ENCODE measurements around the gene BCL2A1.
"Not testable (repeated sequence)": the region's sequence is repeated elsewhere in the genome, so short reads cannot be mapped to it uniquely, and the experiment has no call there.

BCL2A1 gene

DNA sequence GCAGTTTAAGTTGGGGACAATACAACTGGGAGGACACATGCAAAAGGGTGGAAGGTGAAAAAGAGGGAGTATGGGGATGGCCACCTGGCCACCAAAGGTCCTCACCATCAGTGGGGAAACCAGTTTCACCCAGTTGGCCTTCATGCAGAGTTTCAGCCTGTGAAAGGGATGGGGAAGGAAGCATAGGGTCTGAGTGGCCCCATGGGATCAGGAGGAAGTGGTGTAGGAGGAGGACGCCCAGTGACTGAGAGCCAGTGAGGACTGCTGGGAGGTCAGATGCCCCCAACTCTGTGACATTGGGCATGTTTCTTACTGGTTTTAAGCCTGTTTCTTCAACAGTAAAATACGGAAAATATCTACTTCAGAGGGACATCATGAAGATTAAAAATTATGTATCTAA lies 16.3 kb downstream of the BCL2A1 start:
- no peaks in the 10 kb centered on the region for H3K27me3 Mint-ChIP-seq
- peaks cover 39% of the 10 kb centered on the region for H3K4me1 Mint-ChIP-seq
- ATAC-seq (no peak), DNase-seq (no peak)
- no peaks in the 10 kb centered on the region for H3K9me3 Mint-ChIP-seq
- H3K27ac Mint-ChIP-seq, result no peak overlapping the region
- no peak overlapping the region for H3K4me3 Mint-ChIP-seq

DNA sequence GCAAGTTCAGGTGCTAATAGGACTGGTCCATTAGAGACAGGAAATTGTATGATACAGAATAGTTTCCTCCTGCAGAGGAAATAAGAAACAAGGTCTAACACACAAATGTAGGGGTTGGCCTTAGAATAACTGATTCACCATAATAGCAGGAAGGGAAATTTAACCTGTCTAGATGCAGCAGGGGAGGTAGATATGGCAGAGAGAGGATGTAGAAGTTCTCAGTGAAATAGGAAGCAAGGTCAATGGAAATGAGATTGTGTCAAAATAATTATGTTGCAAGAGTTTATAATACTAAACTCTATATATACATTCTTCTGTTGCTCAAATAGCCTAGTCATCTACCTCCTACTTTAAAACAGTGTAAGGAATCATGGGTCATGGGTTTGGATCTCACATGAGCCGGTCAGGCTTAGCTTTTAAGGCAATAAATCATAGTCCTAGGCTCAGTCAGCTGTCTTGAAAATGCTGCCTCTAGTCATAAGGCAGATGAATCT lies 17.0 kb downstream of the BCL2A1 start:
- no peak overlapping the region for H3K4me3 Mint-ChIP-seq
- ATAC-seq (peak; percentile 33), DNase-seq (no peak)
- H3K27ac Mint-ChIP-seq, result no peak overlapping the region
- no peaks in the 10 kb centered on the region for H3K27me3 Mint-ChIP-seq
- H3K4me1 Mint-ChIP-seq, result peaks cover 35% of the 10 kb centered on the region
- H3K9me3 Mint-ChIP-seq, result no peaks in the 10 kb centered on the region

DNA sequence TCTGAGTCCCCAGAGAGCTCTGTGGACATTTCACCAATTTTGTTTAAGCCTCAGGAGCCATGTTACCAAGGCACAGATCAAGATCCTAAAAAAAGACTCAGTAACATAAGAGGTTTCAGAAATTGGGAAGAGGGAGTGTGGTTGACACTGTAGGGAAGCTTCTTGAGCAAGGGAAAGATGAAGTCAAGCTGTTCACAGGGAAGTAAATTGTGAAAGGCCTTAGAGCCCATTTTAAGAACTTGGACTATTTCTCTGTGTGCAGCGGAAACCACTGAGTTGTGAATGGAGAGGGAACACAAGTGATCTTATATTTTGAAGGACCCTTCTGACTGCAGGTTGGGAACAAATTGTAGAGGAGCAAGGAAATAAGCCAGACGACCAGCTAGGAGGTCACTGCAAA lies 18.7 kb downstream of the BCL2A1 start:
- peaks cover 33% of the 10 kb centered on the region for H3K4me1 Mint-ChIP-seq
- ATAC-seq, result no peak
- H3K27ac Mint-ChIP-seq, result no peak overlapping the region
- H3K27me3 Mint-ChIP-seq, result no peaks in the 10 kb centered on the region
- no peak overlapping the region for H3K4me3 Mint-ChIP-seq
- DNase-seq, result no peak
- no peaks in the 10 kb centered on the region for H3K9me3 Mint-ChIP-seq

DNA sequence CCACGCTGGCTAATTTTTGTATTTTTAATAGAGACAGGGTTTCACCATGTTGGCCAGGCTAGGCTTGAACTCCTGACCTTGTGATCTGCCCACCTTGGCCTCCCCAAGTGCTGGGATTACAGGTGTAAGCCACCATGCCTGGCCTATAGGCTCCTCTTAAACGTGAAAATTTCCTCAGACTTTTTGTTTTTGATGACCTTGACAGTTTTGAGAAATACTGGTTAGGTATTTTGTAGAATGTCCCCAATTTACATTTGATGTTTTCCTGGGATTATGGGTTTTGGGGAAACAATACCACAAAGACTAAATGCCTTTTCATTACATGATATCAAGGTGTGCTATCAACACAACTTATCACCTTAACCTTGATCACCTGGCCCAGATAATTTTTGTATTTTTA lies 20.7 kb downstream of the BCL2A1 start:
- ATAC-seq (no peak), DNase-seq (no peak)
- no peak overlapping the region for H3K4me3 Mint-ChIP-seq
- peaks cover 2% of the 10 kb centered on the region for H3K27me3 Mint-ChIP-seq
- no peaks in the 10 kb centered on the region for H3K9me3 Mint-ChIP-seq
- peaks cover 33% of the 10 kb centered on the region for H3K4me1 Mint-ChIP-seq
- H3K27ac Mint-ChIP-seq, result no peak overlapping the region

DNA sequence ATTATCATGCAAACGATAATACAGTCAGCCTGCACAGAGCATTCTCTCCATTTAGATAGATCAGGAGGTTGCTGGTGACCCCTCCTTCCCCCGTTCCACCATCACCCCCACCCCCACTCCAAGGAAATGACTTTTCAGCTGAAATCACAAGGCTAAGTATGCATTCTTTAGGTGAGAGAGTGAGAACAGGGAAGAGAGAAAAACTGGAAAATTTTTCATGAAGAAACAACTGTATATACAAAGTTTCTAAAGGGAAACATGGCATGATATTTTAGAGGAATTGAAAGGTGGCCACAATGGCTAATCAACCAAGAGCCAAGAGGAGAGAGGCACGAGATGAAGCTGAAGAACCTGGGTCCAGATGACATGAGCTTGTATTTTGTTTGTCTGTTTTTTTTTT lies 22.2 kb downstream of the BCL2A1 start:
- H3K27me3 Mint-ChIP-seq, result peaks cover 7% of the 10 kb centered on the region
- no peak overlapping the region for H3K27ac Mint-ChIP-seq
- ATAC-seq (no peak), DNase-seq (no peak)
- peaks cover 25% of the 10 kb centered on the region for H3K4me1 Mint-ChIP-seq
- H3K9me3 Mint-ChIP-seq, result no peaks in the 10 kb centered on the region
- no peak overlapping the region for H3K4me3 Mint-ChIP-seq

DNA sequence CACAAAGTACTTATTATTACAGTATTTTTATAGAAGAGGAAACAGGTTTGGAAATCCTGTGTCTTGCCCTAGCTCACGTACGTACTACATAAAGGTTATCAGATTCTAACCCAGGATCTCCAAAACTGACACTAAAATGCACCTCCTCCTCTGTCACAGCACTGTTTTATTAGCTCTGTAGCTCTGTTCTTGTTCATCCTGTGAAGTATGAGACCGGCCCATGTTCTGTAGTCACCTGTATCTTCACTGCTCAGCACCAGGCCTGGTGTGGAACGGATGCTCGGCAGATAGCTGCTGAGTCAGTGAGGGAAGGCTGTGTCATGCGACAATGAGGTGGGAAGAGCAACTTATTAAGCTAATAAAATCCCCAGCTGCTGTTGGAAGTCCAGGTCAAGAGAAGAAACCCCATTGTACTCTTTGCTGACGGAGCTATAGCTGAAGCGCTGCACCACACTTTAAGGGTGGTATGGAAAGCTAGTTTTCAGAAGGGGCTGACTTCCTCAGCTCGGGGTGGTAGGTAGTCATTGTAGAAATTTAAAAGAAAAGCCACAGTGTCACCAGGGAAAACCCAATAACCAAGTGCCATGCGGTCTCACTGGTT lies 22.8 kb downstream of the BCL2A1 start:
- no peak for DNase-seq

DNA sequence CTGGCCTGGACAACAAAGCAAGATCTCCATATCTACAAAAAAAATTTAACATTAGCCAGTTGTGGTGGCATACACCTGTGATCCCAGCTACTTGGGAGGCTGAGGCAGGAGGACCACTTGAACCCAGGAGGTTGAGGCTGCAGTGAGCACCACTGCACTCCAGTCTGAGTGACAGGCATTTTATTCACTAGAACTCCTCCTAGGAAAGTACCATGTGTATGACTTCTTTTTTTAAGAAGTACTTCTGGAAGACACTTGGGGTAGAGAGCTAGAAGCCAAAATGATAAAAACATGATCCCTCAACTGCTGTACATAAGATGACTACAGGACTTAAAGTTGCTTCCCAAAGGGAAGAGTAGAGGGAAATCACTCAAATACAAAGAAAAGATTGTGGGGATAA lies 24.0 kb downstream of the BCL2A1 start:
- no peak overlapping the region for H3K4me3 Mint-ChIP-seq
- no peaks in the 10 kb centered on the region for H3K9me3 Mint-ChIP-seq
- ATAC-seq, result no peak
- peaks cover 30% of the 10 kb centered on the region for H3K4me1 Mint-ChIP-seq
- DNase-seq, result no peak
- no peak overlapping the region for H3K27ac Mint-ChIP-seq
- H3K27me3 Mint-ChIP-seq, result peaks cover 7% of the 10 kb centered on the region

More for the DNA sequence above, 22.8 kb downstream of the BCL2A1 start:
- Mint-ChIP-seq H3K4me1 (peaks cover 24% of the 10 kb centered on the region), H3K4me3 (no peak overlapping the region), H3K9me3 (no peaks in the 10 kb centered on the region), H3K27me3 (peaks cover 7% of the 10 kb centered on the region), H3K27ac (peak overlapping the region in 1 of 2 donors; percentile 10)
- peak; percentile 54 for ATAC-seq

DNA sequence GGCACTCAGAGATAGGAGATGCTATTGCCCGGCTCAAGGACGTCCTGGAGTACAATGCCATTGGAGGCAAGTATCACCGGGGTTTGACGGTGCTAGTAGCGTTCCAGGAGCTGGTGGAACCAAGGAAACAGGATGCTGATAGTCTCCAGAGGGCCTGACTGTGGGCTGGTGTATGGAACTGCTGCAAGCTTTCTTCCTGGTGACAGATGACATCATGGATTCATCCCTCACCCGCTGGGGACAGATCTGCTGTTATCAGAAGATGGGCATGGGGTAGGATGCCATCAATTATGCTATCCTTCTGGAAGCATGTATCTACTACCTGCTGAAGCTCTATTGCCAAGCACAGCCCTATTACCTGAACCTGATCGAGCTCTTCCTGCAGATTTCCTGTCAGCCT lies 26.4 kb downstream of the BCL2A1 start:
- Mint-ChIP-seq H3K27ac (no peak overlapping the region), H3K4me3 (no peak overlapping the region), H3K9me3 (no peaks in the 10 kb centered on the region), H3K27me3 (peaks cover 7% of the 10 kb centered on the region), H3K4me1 (peaks cover 34% of the 10 kb centered on the region)
- DNase-seq (no peak), ATAC-seq (no peak)

DNA sequence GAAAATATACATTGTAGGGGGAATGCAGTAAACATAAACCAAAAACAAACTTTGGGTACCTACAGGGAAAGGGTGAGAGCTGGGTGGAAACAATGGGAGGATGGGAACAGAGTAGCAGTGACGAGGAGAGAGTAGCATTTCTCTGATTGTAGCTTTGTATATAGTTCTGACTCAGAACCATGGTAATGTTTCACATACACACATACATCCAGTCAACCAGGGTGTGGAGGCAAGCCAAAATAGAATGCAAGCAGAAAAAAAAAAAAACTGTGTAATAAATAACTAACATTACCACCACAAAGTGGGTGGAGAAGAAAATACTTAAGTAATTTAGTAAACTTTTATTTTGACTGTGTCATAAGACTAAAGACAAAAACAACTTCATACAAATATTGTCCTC lies 27.2 kb downstream of the BCL2A1 start:
- DNase-seq, result no peak
- H3K9me3 Mint-ChIP-seq, result no peaks in the 10 kb centered on the region
- peaks cover 32% of the 10 kb centered on the region for H3K4me1 Mint-ChIP-seq
- ATAC-seq, result no peak
- no peak overlapping the region for H3K27ac Mint-ChIP-seq
- H3K27me3 Mint-ChIP-seq, result peaks cover 7% of the 10 kb centered on the region
- no peak overlapping the region for H3K4me3 Mint-ChIP-seq

DNA sequence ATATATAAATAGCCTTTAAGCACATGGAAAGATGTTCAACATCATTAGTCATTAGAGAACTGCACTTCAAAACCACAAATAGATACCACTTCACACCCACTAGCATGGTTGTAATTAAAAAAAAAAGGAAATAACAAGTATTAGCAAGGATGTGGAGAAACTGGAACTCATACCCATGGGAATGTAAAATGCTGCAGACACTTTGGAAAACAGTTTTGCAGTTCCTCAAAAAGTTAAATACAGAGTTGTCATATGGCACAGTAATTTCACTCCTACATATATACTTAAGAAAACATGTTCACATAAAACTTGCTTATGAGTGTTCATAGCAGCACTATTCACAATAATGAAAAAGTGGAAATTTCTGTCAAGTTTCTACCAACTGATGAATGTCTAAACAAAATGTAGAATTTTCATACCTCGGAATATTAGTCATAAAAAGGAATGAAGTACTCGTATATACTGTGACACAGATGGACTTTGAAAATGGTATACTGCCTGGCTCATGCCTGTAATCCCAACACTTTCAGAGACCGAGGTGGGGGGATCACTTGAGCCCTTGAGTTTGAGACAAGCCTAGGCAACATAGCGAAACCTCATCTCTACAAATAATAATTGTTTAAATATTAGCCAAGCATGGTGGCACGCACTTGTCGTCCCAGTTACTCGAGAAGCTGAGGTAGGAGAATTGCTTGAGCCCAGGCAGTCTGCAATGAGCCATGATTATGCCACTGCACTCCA lies 28.1 kb downstream of the BCL2A1 start:
- Mint-ChIP-seq H3K4me3 (no peak overlapping the region), H3K27ac (no peak overlapping the region), H3K27me3 (peaks cover 7% of the 10 kb centered on the region), H3K9me3 (no peaks in the 10 kb centered on the region), H3K4me1 (peaks cover 23% of the 10 kb centered on the region)
- DNase-seq (no peak), ATAC-seq (peak; percentile 35)

DNA sequence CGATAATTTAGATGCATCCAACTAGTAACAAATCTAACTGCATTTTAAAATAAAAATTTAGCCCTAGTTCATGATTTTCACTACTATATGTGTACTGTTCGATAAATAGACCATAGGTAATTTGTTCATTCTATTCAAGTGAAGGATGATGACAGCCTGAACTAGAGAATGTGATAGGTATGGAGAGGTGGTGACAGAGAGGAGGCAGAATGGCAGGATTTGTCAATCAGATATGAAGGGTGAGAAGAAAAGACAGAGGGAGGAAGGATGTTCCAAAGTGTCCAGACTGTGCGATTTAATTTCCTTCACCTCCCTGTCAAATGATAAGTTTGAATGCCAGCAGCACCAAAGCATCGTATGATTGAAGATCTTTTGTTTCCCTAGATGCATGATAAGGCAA lies 31.6 kb downstream of the BCL2A1 start:
- no peak for DNase-seq
- H3K4me3 Mint-ChIP-seq, result no peak overlapping the region
- H3K4me1 Mint-ChIP-seq, result peaks cover 18% of the 10 kb centered on the region
- no peak for ATAC-seq
- H3K27ac Mint-ChIP-seq, result no peak overlapping the region
- H3K27me3 Mint-ChIP-seq, result no peaks in the 10 kb centered on the region
- H3K9me3 Mint-ChIP-seq, result no peaks in the 10 kb centered on the region

DNA sequence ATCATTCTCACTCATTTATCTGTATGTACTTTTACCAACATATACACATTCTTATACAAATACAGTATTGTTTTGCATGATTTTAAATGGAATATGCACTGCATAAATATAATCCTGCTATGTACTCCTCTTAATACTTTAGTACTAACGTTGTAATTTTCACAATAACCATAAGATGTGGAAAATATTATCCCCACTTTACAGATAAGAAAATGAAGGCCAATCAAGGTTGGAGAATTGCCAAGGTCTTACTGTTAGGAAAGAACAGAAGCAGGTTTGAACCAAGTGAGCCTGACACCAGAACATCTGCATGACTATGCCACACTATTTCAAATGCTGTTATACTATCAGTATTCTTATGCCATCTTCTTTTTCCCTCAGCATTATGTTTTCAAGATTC lies 32.9 kb downstream of the BCL2A1 start:
- no peaks in the 10 kb centered on the region for H3K9me3 Mint-ChIP-seq
- H3K4me3 Mint-ChIP-seq, result no peak overlapping the region
- H3K27ac Mint-ChIP-seq, result no peak overlapping the region
- no peak for DNase-seq
- no peak for ATAC-seq
- no peaks in the 10 kb centered on the region for H3K27me3 Mint-ChIP-seq
- H3K4me1 Mint-ChIP-seq, result peaks cover 17% of the 10 kb centered on the region

DNA sequence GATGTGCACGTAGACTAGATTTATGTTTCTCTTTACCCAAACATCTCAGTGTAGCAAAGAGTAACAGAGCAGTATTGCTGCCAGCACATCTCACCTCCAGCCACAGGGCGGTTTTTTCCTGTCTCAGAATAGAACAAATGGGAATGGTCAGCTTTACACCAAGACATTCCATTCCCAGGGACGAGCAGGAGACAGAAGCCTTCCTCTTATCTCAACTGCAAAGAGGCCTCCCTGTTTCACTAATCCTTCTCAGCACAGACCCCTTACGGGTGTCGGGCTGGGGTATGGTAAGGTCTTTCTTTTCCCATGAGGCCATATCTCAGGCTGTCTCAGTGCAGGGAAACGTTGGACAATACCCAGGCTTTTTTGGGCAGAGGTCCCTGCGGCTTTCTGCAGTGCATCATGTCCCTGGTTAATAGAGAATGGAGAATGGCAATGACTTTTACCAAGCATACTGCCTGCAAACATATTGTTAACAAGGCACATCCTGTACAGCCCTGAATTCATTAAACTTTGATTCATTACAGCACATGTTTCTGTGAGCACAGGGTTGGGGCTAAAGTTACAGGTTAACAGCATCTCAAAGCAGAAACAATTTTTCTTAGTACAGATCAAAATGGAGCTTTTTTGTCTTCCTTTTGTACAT lies 35.3 kb downstream of the BCL2A1 start:
- H3K4me1 Mint-ChIP-seq, H3K9me3 Mint-ChIP-seq, H3K27me3 Mint-ChIP-seq, ATAC-seq, H3K4me3 Mint-ChIP-seq, H3K27ac Mint-ChIP-seq, DNase-seq: not testable (repeated sequence)

DNA sequence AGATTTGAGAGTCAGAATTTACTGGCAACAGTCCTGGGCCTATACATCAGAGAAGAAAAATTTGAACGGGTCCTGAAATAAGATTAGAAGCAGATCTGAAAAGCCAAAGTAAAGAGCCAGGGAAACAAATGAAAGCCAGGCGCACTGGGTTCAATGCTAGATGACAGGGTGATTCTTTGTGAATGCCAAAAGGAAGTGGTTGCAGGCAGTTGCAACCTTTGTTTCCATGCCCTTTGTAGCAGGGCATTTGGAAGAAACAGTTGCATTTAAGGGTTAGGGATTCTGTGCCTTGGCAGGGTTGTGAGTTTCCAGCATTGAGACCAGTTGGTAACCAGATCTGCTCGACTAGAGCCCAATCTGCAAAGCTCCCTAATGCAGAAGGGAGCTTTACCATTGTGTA lies 37.8 kb downstream of the BCL2A1 start:
- DNase-seq (no peak), ATAC-seq (no peak)
- H3K4me3 Mint-ChIP-seq, result no peak overlapping the region
- no peaks in the 10 kb centered on the region for H3K9me3 Mint-ChIP-seq
- peaks cover 9% of the 10 kb centered on the region for H3K4me1 Mint-ChIP-seq
- no peak overlapping the region for H3K27ac Mint-ChIP-seq
- no peaks in the 10 kb centered on the region for H3K27me3 Mint-ChIP-seq

DNA sequence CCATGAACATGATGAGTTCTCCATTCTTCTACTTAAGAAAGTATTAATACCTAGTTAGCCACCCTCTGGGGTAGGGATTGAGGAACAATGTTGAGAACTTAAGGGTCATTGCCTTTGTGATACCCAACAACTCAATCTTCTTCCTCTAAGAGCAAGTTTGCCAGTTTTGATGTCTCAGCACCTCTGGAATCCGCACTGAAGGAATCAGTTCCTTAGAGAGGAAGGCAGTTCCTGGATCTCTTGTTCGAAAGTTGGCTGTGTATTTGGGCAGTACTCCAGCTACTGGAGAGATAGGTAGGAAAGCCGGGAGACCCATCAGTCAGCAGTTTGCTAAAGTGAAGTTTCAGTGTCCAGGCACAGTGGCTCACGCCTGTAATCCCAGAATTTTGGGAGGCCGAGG lies 38.5 kb downstream of the BCL2A1 start:
- ATAC-seq, result no peak
- no peaks in the 10 kb centered on the region for H3K9me3 Mint-ChIP-seq
- no peaks in the 10 kb centered on the region for H3K27me3 Mint-ChIP-seq
- peaks cover 9% of the 10 kb centered on the region for H3K4me1 Mint-ChIP-seq
- no peak overlapping the region for H3K4me3 Mint-ChIP-seq
- DNase-seq, result no peak
- no peak overlapping the region for H3K27ac Mint-ChIP-seq

DNA sequence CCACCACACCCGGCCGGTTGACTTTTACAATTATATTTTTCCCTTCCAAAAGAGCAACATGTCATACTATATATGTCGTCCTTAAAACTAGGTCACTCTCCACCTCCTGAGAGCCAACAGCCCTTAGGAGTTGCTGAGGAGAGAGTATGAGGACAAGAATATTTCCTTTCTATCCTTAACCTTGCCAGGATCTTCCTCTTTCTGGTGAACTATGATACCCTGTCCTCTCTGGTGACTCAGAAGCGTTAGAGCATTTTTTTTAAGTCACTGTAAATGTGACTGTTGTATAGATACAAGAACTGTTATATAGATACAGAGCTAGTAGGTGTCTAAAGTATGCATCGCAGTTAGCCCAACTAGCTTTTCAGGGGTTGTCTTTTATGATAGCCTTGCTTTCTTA lies 40.5 kb downstream of the BCL2A1 start:
- no peaks in the 10 kb centered on the region for H3K27me3 Mint-ChIP-seq

More for the DNA sequence above, 40.5 kb downstream of the BCL2A1 start:
- H3K4me3 Mint-ChIP-seq, result no peak overlapping the region
- DNase-seq (no peak), ATAC-seq (no peak)
- no peak overlapping the region for H3K27ac Mint-ChIP-seq
- no peaks in the 10 kb centered on the region for H3K9me3 Mint-ChIP-seq
- peaks cover 9% of the 10 kb centered on the region for H3K4me1 Mint-ChIP-seq
